B cell (primary cell): ENCODE data around the gene INSC.

ENCODE experiments used
- EZH2 ChIP-seq: IDR thresholded peaks from 2 replicates; pipeline ENCODE4 v1.6.1; 2012; ENCODE audit warnings: borderline replicate concordance, low read depth, mild to moderate bottlenecking, moderate library complexity, low read length; ENCODE audit not compliant: insufficient read depth, poor library complexity, severe bottlenecking
- TF ChIP-seq, protein P1 (sequence below): fragments of 200-600 bp; IDR thresholded peaks from one replicate; pipeline ENCODE4 v1.8.0; 2022; ENCODE audit warnings: antibody characterized with exemption, mild to moderate bottlenecking

DNA sequence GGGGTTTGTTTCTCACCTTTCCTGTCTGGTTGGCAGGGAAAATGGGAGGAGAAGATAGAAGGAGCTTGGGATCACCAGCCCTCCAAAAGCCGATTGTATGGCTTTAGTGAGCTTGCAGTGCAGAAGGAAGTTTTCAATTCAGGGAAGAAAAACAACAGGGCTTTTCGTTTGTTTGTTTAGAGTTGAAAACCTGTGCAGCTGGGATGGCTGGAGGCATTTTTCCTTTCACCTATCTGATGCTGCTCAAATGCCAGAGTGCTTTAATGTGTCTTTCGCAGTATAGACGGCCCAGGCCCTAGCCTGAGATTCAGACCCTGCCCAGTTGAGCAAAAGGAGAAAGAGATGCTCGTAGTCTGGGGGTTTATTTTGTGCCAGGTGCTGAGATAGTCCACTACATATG is 87.9 kb downstream of the INSC start:
- TF ChIP-seq, protein P1, sequence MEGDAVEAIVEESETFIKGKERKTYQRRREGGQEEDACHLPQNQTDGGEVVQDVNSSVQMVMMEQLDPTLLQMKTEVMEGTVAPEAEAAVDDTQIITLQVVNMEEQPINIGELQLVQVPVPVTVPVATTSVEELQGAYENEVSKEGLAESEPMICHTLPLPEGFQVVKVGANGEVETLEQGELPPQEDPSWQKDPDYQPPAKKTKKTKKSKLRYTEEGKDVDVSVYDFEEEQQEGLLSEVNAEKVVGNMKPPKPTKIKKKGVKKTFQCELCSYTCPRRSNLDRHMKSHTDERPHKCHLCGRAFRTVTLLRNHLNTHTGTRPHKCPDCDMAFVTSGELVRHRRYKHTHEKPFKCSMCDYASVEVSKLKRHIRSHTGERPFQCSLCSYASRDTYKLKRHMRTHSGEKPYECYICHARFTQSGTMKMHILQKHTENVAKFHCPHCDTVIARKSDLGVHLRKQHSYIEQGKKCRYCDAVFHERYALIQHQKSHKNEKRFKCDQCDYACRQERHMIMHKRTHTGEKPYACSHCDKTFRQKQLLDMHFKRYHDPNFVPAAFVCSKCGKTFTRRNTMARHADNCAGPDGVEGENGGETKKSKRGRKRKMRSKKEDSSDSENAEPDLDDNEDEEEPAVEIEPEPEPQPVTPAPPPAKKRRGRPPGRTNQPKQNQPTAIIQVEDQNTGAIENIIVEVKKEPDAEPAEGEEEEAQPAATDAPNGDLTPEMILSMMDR = no peak
- no peak for TF ChIP-seq EZH2
